Mammary epithelial cell (primary cell): ENCODE measurements around the gene GLO1.

ENCODE experiments used
- CTCF ChIP-seq, 2 donors: IDR thresholded peaks in 1 of 2; conservative IDR thresholded peaks in 1 of 2; 2 replicates each; pipeline ENCODE4 v1.5.1; 2011 to 2012; ENCODE audit warnings: inconsistent platforms in 2 of 2, low read length in 2 of 2, mild to moderate bottlenecking in 2 of 2, control low read depth in 1 of 2, low read depth in 1 of 2; ENCODE audit not compliant: insufficient read depth in 1 of 2; ENCODE audit errors: extremely low read depth in 1 of 2
- EZH2 ChIP-seq: IDR thresholded peaks from 2 replicates; pipeline ENCODE4 v1.6.1; 2012; ENCODE audit warnings: low read length, inconsistent platforms, borderline replicate concordance

- TF ChIP-seq CTCF (conservative IDR thresholded peaks at IDR 0.05 in 1 of 2, IDR thresholded peaks at IDR 0.05 in 1 of 2; ENCODE audit: extremely low read depth in 1 of 2, insufficient read depth in 1 of 2, low read depth in 1 of 2, low read length in 2 of 2) (peak; percentile 22 to 42), EZH2 (no peak)
Observed at GRCh38 chr6:38720295-38720694, 17.4 kb upstream of the GLO1 start.
